ENCODE measurements around the gene MAGEB16.

The MAGEB16 gene
- 0 reads per million in 2 experiments for total RNA-seq

DNA sequence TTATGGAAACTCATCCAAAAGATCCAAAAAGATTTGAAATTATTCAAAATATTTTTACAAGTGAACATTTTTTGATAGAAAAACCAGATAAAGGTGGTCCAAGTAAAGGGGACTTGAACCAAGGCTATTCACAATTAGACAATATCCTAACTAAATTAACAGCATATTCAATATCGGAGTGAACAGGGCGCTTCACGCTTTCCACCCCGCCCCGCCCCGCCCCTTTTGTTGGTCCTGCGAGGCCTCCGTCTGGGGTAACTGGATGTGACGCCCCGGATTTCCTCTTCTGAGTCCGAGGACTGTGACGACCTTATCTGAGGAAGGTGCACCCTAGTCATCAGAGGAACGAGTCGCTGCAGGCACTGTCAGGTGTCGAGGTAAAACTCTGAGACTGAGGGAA is at the start of gene MAGEB16:
Gene MAGEB16 (plus strand): TSS at position 301 of the 400 bp plus-strand sequence. CDS start 3,855 bp downstream, outside the sequence.
- no peak for DNase-seq (ENCODE audit: low read depth)

DNA sequence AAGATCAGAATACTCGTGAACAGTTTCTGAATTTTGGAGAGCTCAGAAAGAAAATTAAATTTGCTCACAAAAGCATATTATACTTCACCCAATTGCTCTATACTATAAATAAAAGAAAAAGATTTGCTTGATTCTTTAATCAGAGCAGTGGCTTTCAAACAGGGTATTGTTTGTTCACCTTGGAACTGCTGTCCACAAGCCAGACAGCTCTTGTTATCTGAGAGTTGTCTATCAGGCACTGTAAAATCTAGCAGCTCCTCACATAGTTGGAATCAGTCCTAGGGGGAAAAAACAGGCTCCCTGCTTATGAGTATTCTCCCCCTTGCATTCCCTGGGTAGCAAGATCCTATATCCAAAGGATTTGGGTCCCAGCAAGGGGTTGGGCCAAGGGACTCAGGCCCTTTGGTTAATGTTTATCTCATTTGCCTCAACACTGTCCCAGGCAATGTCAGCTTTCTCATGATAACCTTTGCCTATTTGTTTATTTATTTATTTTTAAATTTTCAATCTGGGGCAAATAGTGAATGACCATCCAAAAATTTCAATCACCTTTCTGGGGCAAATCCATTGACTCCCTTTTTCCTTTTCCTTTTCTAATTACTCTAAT is 24.1 kb upstream of the MAGEB16 start:
- no peak for DNase-seq (ENCODE audit: low read depth)

DNA sequence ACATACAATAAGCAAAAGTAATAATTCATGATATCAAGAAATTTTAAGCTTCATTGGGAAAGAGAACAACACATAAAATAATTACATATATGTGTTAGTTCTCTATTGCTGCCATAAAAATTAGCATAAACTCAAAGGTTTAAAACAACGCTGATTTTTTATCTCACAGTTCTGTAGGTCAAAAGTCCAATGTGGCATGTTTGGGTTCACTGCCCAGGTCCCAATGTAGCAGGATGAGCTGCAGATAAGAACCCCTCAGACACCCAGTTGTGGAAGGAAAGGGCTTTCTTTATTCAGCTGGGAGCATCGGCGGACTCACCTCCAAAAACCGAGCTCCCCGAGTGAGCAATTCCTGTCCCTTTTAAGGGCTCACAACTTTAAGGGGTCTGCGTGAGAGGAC is 13.1 kb upstream of the MAGEB16 start:
- no peak for DNase-seq (ENCODE audit: low read depth)

DNA sequence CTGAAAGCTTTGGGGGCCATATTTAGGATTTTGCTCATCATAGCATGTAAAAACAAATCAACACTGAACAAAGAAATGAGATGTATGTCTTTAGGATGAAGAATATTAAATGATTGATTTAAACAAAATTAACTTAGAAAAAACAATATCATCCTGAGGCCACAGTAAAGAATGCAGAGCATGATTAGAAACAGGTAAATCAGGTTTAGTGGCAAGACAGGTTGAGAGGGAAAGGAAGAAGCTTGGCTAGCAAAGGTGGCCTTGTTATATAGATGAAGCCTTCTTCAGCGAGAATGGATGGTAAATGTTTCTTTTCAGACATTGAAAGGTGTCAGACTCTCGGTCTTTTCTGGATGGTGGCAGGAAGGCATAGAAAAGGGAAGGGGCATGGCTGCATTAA is 11.9 kb upstream of the MAGEB16 start:
- DNase-seq (ENCODE audit: low read depth) = no peak

DNA sequence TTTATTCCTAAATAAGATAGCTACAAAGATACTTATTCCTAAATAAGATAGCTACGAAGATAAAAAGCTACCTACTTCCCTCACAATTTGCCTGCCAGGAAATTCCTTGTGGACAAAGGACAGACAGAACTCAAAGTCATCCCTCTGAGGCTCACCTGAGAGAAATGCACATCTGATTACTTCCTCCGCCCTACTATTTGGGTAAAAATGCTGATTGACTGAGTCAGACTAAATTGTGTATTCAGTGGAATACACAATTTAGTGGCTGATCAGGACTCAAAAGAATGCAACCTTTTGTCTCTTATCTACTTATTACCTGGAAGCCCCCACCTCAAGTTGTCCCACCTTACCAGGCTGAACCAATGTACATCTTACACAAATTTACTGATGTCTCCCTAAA is 10.3 kb upstream of the MAGEB16 start:
- no peak for DNase-seq (ENCODE audit: low read depth)

DNA sequence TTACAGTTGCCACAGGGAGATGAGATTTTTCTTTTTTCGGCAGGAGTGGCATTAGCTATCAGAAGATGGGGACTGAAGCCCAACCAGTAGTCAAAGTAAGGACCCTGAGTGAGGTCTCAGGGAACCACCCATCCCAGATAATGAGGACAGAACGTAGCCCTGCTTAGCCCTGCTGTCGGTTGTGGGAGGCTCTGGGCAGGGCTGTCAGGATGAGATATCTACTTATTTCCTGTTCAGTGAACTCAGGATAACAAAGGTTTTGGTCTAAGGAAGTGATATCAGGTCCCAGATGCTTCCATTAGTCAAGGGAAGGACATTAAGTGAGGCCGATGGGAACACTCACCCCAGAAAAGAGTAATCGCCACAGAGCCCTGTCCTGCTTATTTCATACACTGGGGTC is 2.3 kb downstream of the MAGEB16 start:
- DNase-seq (ENCODE audit: low read depth) = no peak

DNA sequence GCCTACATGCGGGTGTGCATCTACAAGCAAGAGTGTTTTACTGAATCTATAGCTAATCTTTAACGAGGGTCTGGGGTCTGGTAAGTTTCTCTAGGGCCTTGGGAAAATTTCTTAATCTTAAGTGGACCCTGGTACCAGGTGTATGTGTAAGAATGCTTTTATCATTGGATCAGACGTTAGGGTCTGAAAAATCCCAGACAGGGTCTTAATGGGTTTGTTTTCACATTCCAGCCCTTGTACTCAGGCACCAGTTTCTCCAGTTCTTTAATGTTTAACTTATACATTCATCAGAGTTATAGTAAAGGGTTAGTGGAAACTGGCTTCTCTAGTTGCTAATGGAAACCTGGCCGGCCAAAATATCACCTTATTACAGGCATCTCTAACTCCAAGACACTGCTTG is 11.6 kb downstream of the MAGEB16 start:
- DNase-seq (ENCODE audit: low read depth) = no peak

DNA sequence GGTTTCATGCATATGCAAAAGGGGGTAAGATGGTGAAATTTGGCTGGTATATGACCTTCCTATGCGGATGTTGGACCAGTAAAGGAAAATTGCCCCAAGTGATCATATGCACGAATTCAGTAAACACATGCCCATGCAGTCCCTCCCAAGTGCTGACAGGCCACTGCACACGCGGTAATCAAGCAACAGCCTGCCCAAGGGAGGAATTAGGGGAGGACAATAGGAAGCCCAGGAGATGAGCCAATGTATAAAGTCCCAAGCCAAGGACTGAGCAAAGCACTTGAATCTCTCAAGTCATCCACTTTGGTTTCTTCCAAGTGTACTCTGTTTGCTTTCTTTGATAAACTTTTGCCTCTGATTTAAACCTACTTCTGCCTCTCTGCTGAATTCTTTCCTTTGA is 21.1 kb downstream of the MAGEB16 start:
- DNase-seq (ENCODE audit: low read depth) = no peak

DNA sequence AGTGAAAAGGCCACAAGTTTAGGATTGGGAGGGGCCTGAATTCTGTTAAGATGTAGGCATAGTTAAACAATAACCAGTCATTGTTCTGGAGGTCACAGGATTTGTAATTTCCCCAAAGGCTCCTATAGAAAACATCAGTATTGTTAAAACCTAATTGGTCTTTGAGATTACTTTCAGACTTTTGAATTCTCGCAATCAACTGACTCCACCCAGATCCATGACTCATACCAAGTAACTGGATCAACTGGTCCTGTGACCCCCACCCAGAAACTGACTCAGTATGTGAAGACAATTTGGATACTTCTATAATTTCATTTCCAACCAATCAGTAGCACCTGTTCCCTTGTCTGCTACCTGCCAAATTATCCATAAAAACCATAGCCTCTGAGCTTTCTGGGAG is 28.4 kb downstream of the MAGEB16 start:
- no peak for DNase-seq (ENCODE audit: low read depth)

DNA sequence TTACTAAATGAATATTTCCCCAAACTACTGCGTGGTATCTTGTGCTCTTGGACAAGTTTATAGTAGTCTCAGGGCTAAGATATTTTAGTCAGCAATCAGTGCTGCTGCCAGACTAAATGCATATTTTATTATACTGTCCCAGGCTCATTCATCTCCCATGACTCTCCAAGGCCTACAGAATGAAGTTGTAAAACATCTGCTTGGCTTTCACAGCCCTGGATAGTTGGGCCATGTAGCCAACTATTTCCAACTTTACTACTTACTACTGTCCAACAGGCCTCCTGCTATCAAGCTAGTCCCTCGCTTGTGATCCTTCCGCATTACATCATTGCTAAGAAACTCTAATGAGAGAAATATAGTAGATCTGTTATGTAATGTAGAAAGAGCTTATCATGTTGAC is 31.4 kb downstream of the MAGEB16 start:
- no peak for DNase-seq (ENCODE audit: low read depth)

DNA sequence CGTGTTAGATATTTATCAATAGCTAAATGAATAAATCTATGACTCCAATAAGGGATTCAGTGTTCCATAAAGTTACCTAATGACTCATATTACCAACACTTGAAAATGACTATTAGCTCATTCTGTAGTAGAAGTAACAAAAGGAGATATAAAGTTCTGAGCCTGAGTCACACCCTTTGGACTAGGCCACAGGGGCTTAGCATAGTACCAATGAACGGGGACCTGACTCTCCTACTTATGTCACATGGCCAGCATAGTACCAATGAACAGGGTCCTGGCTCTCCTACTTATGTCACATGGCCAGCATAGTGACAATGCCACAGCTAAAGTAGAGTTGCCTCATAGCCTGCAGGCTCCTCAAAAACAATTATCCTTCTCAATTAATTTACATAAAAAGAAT is 43.7 kb downstream of the MAGEB16 start:
- no peak for DNase-seq (ENCODE audit: low read depth)

DNA sequence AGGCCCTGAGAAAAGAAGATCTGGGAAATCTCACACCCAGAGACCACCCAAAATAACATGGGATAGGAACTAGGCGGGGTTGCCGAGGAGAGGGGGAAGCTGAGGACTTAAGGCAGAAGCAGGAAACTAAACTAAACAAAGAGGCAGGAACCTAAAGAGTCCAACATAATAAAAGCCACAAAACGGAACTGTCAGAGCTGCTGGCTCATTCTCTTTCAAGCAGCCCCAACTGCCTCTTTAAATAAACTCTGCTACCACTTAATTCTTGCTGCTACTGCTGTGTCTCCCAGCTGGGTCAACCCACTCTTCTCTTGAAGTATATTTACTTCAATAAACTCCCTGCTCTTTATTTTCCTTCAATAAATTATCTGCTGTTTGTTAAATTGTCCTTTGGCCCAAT is 44.5 kb downstream of the MAGEB16 start:
- no peak for DNase-seq (ENCODE audit: low read depth)

DNA sequence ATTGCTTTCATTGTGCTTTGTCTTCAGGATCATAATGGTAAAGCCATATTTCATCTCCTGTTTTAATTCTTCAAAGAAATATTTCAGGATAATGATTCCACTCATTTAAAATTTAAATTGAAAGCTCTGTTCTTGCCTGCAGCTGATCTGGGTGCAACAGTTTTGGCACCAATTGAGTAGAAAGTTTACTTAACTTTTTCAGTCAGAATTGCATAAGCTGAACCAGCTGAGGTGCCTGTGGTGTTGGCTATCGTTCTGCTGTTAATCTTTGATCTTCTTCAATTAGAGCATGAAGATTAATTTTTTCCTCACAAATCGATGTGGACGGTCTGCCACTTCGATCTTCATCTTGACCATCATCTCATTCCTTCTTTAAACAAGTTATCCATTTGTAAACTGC is 49.6 kb downstream of the MAGEB16 start:
- no peak for DNase-seq (ENCODE audit: low read depth)

All from T follicular helper cell (primary cell).